ENCODE measurements around the gene MDK.

DNA sequence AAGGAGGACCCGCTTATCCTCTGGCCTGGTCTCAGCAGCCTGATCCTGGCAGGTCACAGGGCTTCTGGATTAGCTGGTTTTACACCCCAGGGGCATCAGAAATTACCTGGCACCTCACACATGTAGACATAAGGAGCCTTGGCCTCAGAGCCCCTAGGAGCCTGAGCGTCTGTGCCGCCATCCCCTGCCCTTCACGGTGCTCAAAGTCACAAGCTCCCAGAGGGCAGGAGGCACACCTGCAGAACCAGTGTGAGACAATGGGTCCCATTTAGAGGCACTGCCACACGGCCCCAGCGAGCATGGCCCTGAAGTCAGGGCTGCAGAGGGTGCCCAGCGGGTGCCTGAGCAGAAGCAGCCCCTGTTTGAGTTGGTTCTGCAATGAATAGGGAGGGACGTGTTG lies 30.3 kb upstream of the MDK start:
- TF ChIP-seq, protein P1, sequence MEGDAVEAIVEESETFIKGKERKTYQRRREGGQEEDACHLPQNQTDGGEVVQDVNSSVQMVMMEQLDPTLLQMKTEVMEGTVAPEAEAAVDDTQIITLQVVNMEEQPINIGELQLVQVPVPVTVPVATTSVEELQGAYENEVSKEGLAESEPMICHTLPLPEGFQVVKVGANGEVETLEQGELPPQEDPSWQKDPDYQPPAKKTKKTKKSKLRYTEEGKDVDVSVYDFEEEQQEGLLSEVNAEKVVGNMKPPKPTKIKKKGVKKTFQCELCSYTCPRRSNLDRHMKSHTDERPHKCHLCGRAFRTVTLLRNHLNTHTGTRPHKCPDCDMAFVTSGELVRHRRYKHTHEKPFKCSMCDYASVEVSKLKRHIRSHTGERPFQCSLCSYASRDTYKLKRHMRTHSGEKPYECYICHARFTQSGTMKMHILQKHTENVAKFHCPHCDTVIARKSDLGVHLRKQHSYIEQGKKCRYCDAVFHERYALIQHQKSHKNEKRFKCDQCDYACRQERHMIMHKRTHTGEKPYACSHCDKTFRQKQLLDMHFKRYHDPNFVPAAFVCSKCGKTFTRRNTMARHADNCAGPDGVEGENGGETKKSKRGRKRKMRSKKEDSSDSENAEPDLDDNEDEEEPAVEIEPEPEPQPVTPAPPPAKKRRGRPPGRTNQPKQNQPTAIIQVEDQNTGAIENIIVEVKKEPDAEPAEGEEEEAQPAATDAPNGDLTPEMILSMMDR (IDR thresholded peaks at IDR 0.05): no peak
- TF ChIP-seq POLR2AphosphoS5 (IDR thresholded peaks at IDR 0.05): no peak
- no peak for TF ChIP-seq POLR2A (IDR thresholded peaks at IDR 0.05)
- TF ChIP-seq EP300 (IDR thresholded peaks at IDR 0.05): no peak

Data from stomach (tissue), 4 donors.